H9 (cell line): ENCODE results near the gene NSG1. TPM values are rescaled to one million over a fixed set of nuclear protein-coding genes. Genes with fewer than 3 reads are reported as not detected.

Experiments used
- DNase-seq: peaks from one replicate; pipeline ENCODE4 v3.0.0-alpha.2; 2017
- H2AFZ ChIP-seq: one replicate; pipeline ENCODE4 v1.6.1; 2013; ENCODE audit warnings: mild to moderate bottlenecking, low read length, control low read depth, moderate library complexity
- H2AK5ac ChIP-seq: 2 replicates; pipeline ENCODE4 v1.6.1; 2013; ENCODE audit warnings: low read length, control low read depth, mixed read lengths; ENCODE audit not compliant: insufficient read length
- H2BK120ac ChIP-seq: one replicate; pipeline ENCODE4 v1.6.1; 2013; ENCODE audit warnings: low read depth, mild to moderate bottlenecking, low read length, control low read depth, inconsistent platforms; ENCODE audit not compliant: poor library complexity, severe bottlenecking
- H2BK12ac ChIP-seq: 2 replicates; pipeline ENCODE4 v1.6.1; 2013; ENCODE audit warnings: low read length, control low read depth, mixed read lengths, low read depth; ENCODE audit not compliant: insufficient read length
- H2BK15ac ChIP-seq: 2 replicates; pipeline ENCODE4 v1.6.1; 2013; ENCODE audit warnings: low read depth, low read length, control low read depth
- H2BK20ac ChIP-seq: one replicate; pipeline ENCODE4 v1.6.1; 2013; ENCODE audit warnings: low read depth, mild to moderate bottlenecking, low read length, control low read depth, inconsistent platforms; ENCODE audit not compliant: poor library complexity, severe bottlenecking
- H2BK5ac ChIP-seq: 2 replicates; pipeline ENCODE4 v1.6.1; 2013; ENCODE audit warnings: low read length, control low read depth, mixed read lengths; ENCODE audit not compliant: insufficient read length
- H3K14ac ChIP-seq: 2 replicates; pipeline ENCODE4 v1.6.1; 2013; ENCODE audit warnings: low read length, control low read depth; ENCODE audit not compliant: insufficient read depth
- H3K18ac ChIP-seq: 2 replicates; pipeline ENCODE4 v1.6.1; 2013; ENCODE audit warnings: low read depth, mild to moderate bottlenecking, mixed read lengths, low read length, control low read depth; ENCODE audit not compliant: insufficient read length
- H3K23ac ChIP-seq: 2 replicates; pipeline ENCODE4 v1.6.1; 2013; ENCODE audit warnings: low read length, control low read depth, mixed read lengths, low read depth; ENCODE audit not compliant: insufficient read length
- H3K23me2 ChIP-seq: 2 replicates; pipeline ENCODE4 v1.6.1; 2013; ENCODE audit warnings: low read depth, mild to moderate bottlenecking, mixed read lengths, low read length, control low read depth; ENCODE audit not compliant: insufficient read length, poor library complexity, severe bottlenecking
- H3K27ac ChIP-seq: 2 replicates; pipeline ENCODE4 v1.5.1; 2013; ENCODE audit warnings: low read length, control low read depth, mixed read lengths, low read depth; ENCODE audit not compliant: insufficient read length
- H3K27me3 ChIP-seq: 2 replicates; pipeline ENCODE4 v1.6.1; 2013; ENCODE audit warnings: low read length, control low read depth, inconsistent platforms; ENCODE audit not compliant: insufficient read depth
- H3K4ac ChIP-seq: 2 replicates; pipeline ENCODE4 v1.6.1; 2013; ENCODE audit warnings: low read depth, mild to moderate bottlenecking, control low read depth, inconsistent platforms, low read length, moderate library complexity
- H3K4me1 ChIP-seq: 2 replicates; pipeline ENCODE4 v1.6.1; 2013; ENCODE audit warnings: low read length, control low read depth, inconsistent platforms; ENCODE audit not compliant: insufficient read depth
- H3K4me2 ChIP-seq: 2 replicates; pipeline ENCODE4 v1.6.1; 2013; ENCODE audit warnings: low read length, control low read depth, mixed read lengths; ENCODE audit not compliant: insufficient read length, insufficient read depth
- H3K56ac ChIP-seq: 2 replicates; pipeline ENCODE4 v1.6.1; 2013; ENCODE audit warnings: low read depth, mild to moderate bottlenecking, mixed read lengths, low read length, control low read depth; ENCODE audit not compliant: insufficient read length
- H3K79me1 ChIP-seq: 2 replicates; pipeline ENCODE4 v1.6.1; 2013; ENCODE audit warnings: low read depth, mild to moderate bottlenecking, moderate library complexity, low read length, control low read depth, inconsistent platforms; ENCODE audit not compliant: insufficient read depth, poor library complexity, severe bottlenecking
- H3K79me2 ChIP-seq: 2 replicates; pipeline ENCODE4 v1.6.1; 2013; ENCODE audit warnings: low read length, control low read depth, inconsistent platforms; ENCODE audit not compliant: insufficient read depth
- H3K9ac ChIP-seq: 2 replicates; pipeline ENCODE4 v1.6.1; 2013; ENCODE audit warnings: low read length, control low read depth, mixed read lengths; ENCODE audit not compliant: insufficient read length; ENCODE audit errors: extremely low read depth
- H3K9me3 ChIP-seq: one replicate; pipeline ENCODE4 v1.6.1; 2013; ENCODE audit warnings: low read depth, low read length, inconsistent platforms; ENCODE audit not compliant: control insufficient read depth
- H3T11ph ChIP-seq: one replicate; pipeline ENCODE4 v1.6.1; 2013; ENCODE audit warnings: mild to moderate bottlenecking, low read length, control low read depth, inconsistent platforms
- H4K20me1 ChIP-seq: one replicate; pipeline ENCODE4 v1.6.1; 2013; ENCODE audit not compliant: control insufficient read depth, insufficient read length, insufficient read depth
- H4K5ac ChIP-seq: 2 replicates; pipeline ENCODE4 v1.6.1; 2013; ENCODE audit warnings: low read depth, mild to moderate bottlenecking, mixed read lengths, low read length, control low read depth; ENCODE audit not compliant: insufficient read length
- H4K8ac ChIP-seq: replicated peaks from 2 replicates; pipeline ENCODE4 v1.6.1; 2013; ENCODE audit warnings: low read length, control low read depth, mixed read lengths, low read depth; ENCODE audit not compliant: insufficient read length
- H4K91ac ChIP-seq: 2 replicates; pipeline ENCODE4 v1.6.1; 2013; ENCODE audit warnings: low read depth, mild to moderate bottlenecking, moderate library complexity, mixed read lengths, low read length, control low read depth; ENCODE audit not compliant: insufficient read length
- H3K27ac Mint-ChIP-seq, 3 experiments: 2 replicates in 2 of 3; 3 replicates in 1 of 3; pipeline ENCODE4 v1.8.0; 2020 to 2021; ENCODE audit warnings: mixed read lengths in 3 of 3, mild to moderate bottlenecking in 1 of 3, moderate library complexity in 1 of 3
- H3K27me3 Mint-ChIP-seq: 2 replicates; pipeline ENCODE4 v1.8.0; 2021; ENCODE audit warnings: low read depth, mild to moderate bottlenecking, moderate library complexity, mixed read lengths
- H3K36me3 Mint-ChIP-seq, 3 experiments: 2 replicates in 2 of 3; 3 replicates in 1 of 3; pipeline ENCODE4 v1.8.0; 2020 to 2021; ENCODE audit warnings: low read depth in 3 of 3, mixed read lengths in 3 of 3; ENCODE audit not compliant: insufficient read depth in 1 of 3
- H3K4me1 Mint-ChIP-seq, 2 experiments: 2 replicates each; pipeline ENCODE4 v1.8.0; 2020; ENCODE audit warnings: mixed read lengths in 2 of 2
- H3K4me3 Mint-ChIP-seq, 2 experiments: 2 replicates in 1 of 2; 3 replicates in 1 of 2; pipeline ENCODE4 v1.8.0; 2020 to 2021; ENCODE audit warnings: mild to moderate bottlenecking in 2 of 2, mixed read lengths in 2 of 2, moderate library complexity in 1 of 2
- H3K9me3 Mint-ChIP-seq, 2 experiments: 2 replicates in 1 of 2; 3 replicates in 1 of 2; pipeline ENCODE4 v1.8.0; 2020; ENCODE audit warnings: mild to moderate bottlenecking in 2 of 2, mixed read lengths in 2 of 2, moderate library complexity in 1 of 2
- CTCF ChIP-seq: fragments of 200-600 bp; sonication (generic); conservative IDR thresholded peaks from 3 replicates; pipeline ENCODE4 v1.8.0; 2021; ENCODE audit warnings: antibody characterized with exemption, mild to moderate bottlenecking
- WGBS: extraction: QIAGEN DNeasy Blood & Tissue Kit; methylation state at CpG from one replicate; pipeline ENCODE4 v1.1.7; 2013; ENCODE audit warnings: missing lambda C conversion rate, low lambda C conversion rate, mixed read lengths; ENCODE audit not compliant: insufficient read length; ENCODE audit errors: extremely low coverage; 5-methylcytosine and 5-hydroxymethylcytosine counted together
- total RNA-seq: library from RNA; stranded (reverse); gene quantifications from 2 replicates; pipeline ENCODE4 v1.2.1, GENCODE V29; 2021

NSG1 gene
- total RNA-seq, 1 experiment from 2014 or later, result 9.3 TPM

GRCh38 chr4:4409416-4410115 lies 22.7 kb downstream of the NSG1 start:
- peaks cover 0 to 4% of the 10 kb centered on the region in 2 experiments; a peak in 1 of 4 replicates for H3K4me1 Mint-ChIP-seq
- H3K36me3 Mint-ChIP-seq, result peaks cover 0 to 1% (median 0%) of the 10 kb centered on the region in 3 experiments; a peak in 3 of 7 replicates
- TF ChIP-seq CTCF, result no peak
- Histone ChIP-seq H4K8ac (no peak overlapping the region), H3K56ac (no peak overlapping the region), H3K23ac (no peak overlapping the region), H3K79me2 (no peaks in the 10 kb centered on the region), H2BK15ac (no peak overlapping the region), H4K20me1 (no peaks in the 10 kb centered on the region), H2BK12ac (no peak overlapping the region), H3K23me2 (no peaks in the 10 kb centered on the region), H3K14ac (peak overlapping the region; percentile 27; the same call in 1 of the 2 replicates), H2BK20ac (no peak overlapping the region), H2BK5ac (no peak overlapping the region), H3T11ph (no peak overlapping the region), H2BK120ac (no peak overlapping the region), H4K5ac (no peak overlapping the region), H4K91ac (no peak overlapping the region), H3K4me2 (no peak overlapping the region), H3K27ac (no peak overlapping the region), H3K9me3 (no peaks in the 10 kb centered on the region), H3K4ac (no peak overlapping the region), H3K27me3 (no peaks in the 10 kb centered on the region), H2AFZ (no peak overlapping the region), H3K4me1 (no peaks in the 10 kb centered on the region), H2AK5ac (no peak overlapping the region), H3K18ac (no peak overlapping the region), H3K79me1 (no peaks in the 10 kb centered on the region), H3K9ac (no peak overlapping the region)
- no peak overlapping the region; a peak in 1 of 5 replicates for H3K4me3 Mint-ChIP-seq
- no peak for DNase-seq
- H3K27ac Mint-ChIP-seq, result no peak overlapping the region; a peak in 1 of 7 replicates
- H3K27me3 Mint-ChIP-seq, result peaks cover 2% of the 10 kb centered on the region; the same call in 1 of the 2 replicates
- H3K9me3 Mint-ChIP-seq, result peaks cover 0 to under 1% of the 10 kb centered on the region in 2 experiments; a peak in 1 of 5 replicates
- WGBS, result no CpG with 5 or more reads among the region's 23 CpGs
